HepG2 (cell line): ENCODE data around the gene TMCO4. TPM values are rescaled to one million over a fixed set of nuclear protein-coding genes. Genes with fewer than 3 reads are reported as not detected.

ENCODE experiments used
- CBX5 ChIP-seq: sonication (generic); formaldehyde crosslinking; IDR thresholded peaks from 2 replicates; pipeline ENCODE4 v1.4.0; 2020; ENCODE audit warnings: missing genetic modification reagents, borderline replicate concordance
- CHD2 ChIP-seq: IDR thresholded peaks from 2 replicates; pipeline ENCODE4 v1.6.1; 2011; ENCODE audit warnings: low read depth, low read length, improper control_type of control experiment
- GATAD2A ChIP-seq: IDR thresholded peaks from 2 replicates; pipeline ENCODE4 v1.6.1; 2016
- KDM1A ChIP-seq: IDR thresholded peaks from 2 replicates; pipeline ENCODE4 v1.6.1; 2016; ENCODE audit warnings: missing compliant biosample characterization
- NFATC3 ChIP-seq: sonication (generic); formaldehyde crosslinking; IDR thresholded peaks from 2 replicates; pipeline ENCODE4 v1.5.1; 2020; ENCODE audit warnings: mild to moderate bottlenecking, missing genetic modification reagents
- POLR2A ChIP-seq, 2 experiments: IDR thresholded peaks; 2 replicates each; pipeline ENCODE4 v1.6.1; 2011; ENCODE audit warnings: low read depth in 2 of 2, low read length in 2 of 2, mild to moderate bottlenecking in 1 of 2, moderate library complexity in 1 of 2; ENCODE audit not compliant: insufficient read depth in 1 of 2
- SMYD3 ChIP-seq: sonication (generic); formaldehyde crosslinking; IDR thresholded peaks from 2 replicates; pipeline ENCODE4 v1.8.1; 2023; ENCODE audit warnings: mild to moderate bottlenecking, missing genetic modification reagents
- SNAI1 ChIP-seq: sonication (generic); formaldehyde crosslinking; IDR thresholded peaks from 2 replicates; pipeline ENCODE4 v1.5.0; 2020; ENCODE audit warnings: mild to moderate bottlenecking, missing genetic modification reagents, borderline replicate concordance
- ZFP36L1 ChIP-seq: sonication (generic); formaldehyde crosslinking; IDR thresholded peaks from 2 replicates; pipeline ENCODE4 v1.8.0; 2022; ENCODE audit warnings: mild to moderate bottlenecking, missing genetic modification reagents, moderate library complexity
- ZNF468 ChIP-seq: sonication (generic); formaldehyde crosslinking; IDR thresholded peaks from 2 replicates; pipeline ENCODE4 v1.8.0; 2022; ENCODE audit warnings: mild to moderate bottlenecking, moderate library complexity, missing genetic modification reagents
- ZNF564 ChIP-seq: sonication (generic); formaldehyde crosslinking; IDR thresholded peaks from 2 replicates; pipeline ENCODE4 v1.8.1; 2023; ENCODE audit warnings: mild to moderate bottlenecking, missing genetic modification reagents
- ZNF850 ChIP-seq: sonication (generic); formaldehyde crosslinking; conservative IDR thresholded peaks from 2 replicates; pipeline ENCODE4 v1.9.0; 2021; ENCODE audit warnings: mild to moderate bottlenecking, missing genetic modification reagents
- polyA plus RNA-seq, 8 experiments: library from polyadenylated mRNA; depleted of rRNA in 3 of 8; stranded (reverse) in 7 of 8; unstranded in 1 of 8; fragments of >200 nt; fragmentation: Illumina TruSeq in 4 of 8; extraction: Trizol in 4 of 8; gene quantifications; 2 replicates each; pipeline versions ENCODE4 v1.2.1 to v1.2.3, GENCODE V29; 2011 to 2016; ENCODE audit warnings: low read depth in 4 of 8, missing spikeins in 1 of 8, mixed read lengths in 1 of 8; ENCODE audit not compliant: insufficient read depth in 1 of 8
- total RNA-seq, 5 experiments: library from RNA; depleted of rRNA; stranded (reverse); fragments of >200 nt; fragmentation: Illumina TruSeq; extraction: Trizol; gene quantifications; 2 replicates each; pipeline ENCODE4 v1.2.3, GENCODE V29; 2016; ENCODE audit warnings: low read depth in 1 of 5
- TF ChIP-seq, protein P1 (sequence below), 2 experiments: IDR thresholded peaks; 2 replicates each; pipeline ENCODE4 v1.6.1; 2011 to 2012; ENCODE audit warnings: low read length in 2 of 2, borderline replicate concordance in 1 of 2, low read depth in 1 of 2, mild to moderate bottlenecking in 1 of 2, moderate library complexity in 1 of 2
- TF ChIP-seq, protein P2 (sequence below): sonication (generic); formaldehyde crosslinking; IDR thresholded peaks from 2 replicates; pipeline ENCODE4 v1.4.0; 2020; ENCODE audit warnings: mild to moderate bottlenecking, missing genetic modification reagents
- TF ChIP-seq, protein P3 (sequence below): IDR thresholded peaks from 2 replicates; pipeline ENCODE4 v1.6.1; 2016; ENCODE audit warnings: mild to moderate bottlenecking, missing biosample characterization, missing genetic modification reagents
- TF ChIP-seq, protein P4 (sequence below): IDR thresholded peaks from 2 replicates; pipeline ENCODE4 v1.6.1; 2012; ENCODE audit warnings: inconsistent platforms
- TF ChIP-seq, protein P5 (sequence below): sonication (generic); formaldehyde crosslinking; IDR thresholded peaks from 2 replicates; pipeline ENCODE4 v1.4.0; 2020; ENCODE audit warnings: mild to moderate bottlenecking, missing genetic modification reagents
- TF ChIP-seq, protein P6 (sequence below): sonication (generic); formaldehyde crosslinking; IDR thresholded peaks from 2 replicates; pipeline ENCODE4 v1.5.0; 2020; ENCODE audit warnings: missing genetic modification reagents
- TF ChIP-seq, protein P7 (sequence below): sonication (generic); formaldehyde crosslinking; IDR thresholded peaks from 2 replicates; pipeline ENCODE4 v1.8.0; 2022; ENCODE audit warnings: mild to moderate bottlenecking, missing genetic modification reagents, moderate library complexity

TMCO4 gene
- total and polyA plus RNA-seq, 2 of the 13 experiments (the other 11 are each of a cell fraction or from before 2014, with no cell fraction given) = 2.1 to 4.1 TPM

DNA sequence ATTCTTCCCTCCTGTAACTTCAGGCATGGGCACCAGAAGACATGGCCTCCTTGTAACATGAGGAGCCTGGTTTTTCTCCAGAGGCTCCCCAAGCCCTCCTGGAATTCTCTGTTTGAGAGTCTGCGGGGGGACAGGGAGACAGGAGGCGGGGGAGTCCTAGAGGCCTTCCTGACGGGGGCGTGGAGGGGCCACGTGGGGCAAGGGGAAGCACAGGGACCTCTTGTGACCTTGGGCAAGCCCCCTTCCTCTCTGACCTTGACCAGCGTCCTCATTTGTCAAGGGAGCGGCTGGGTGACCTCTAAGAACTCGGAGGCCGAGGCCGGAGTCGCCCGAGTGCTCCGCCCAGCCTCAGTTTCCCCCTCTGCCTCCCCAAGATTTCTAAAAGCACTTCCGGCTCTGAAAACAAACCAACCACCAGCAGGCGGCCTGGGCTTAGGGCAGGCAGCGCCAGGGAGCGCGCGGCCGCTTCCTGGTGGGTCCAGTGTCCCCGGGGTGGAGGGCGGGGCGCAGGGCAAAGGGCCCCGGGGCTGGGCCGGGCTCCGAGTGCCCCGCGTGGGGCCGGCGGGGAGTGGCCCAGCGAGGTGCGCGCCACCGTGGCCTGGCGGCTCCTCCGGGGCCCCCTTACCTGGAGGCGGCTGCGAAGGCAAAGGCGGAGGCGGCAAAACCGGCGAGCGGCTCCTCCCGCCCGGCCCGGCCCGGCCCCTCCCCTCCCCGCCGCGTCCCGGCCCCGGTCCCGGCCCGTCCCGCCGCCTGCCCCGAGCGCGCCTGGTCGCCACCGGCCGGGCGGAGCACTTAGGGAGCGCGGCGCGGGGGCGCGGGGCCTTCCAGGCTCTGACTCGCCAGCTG is at the start of gene TMCO4 (continued):
- TF ChIP-seq, protein P1, sequence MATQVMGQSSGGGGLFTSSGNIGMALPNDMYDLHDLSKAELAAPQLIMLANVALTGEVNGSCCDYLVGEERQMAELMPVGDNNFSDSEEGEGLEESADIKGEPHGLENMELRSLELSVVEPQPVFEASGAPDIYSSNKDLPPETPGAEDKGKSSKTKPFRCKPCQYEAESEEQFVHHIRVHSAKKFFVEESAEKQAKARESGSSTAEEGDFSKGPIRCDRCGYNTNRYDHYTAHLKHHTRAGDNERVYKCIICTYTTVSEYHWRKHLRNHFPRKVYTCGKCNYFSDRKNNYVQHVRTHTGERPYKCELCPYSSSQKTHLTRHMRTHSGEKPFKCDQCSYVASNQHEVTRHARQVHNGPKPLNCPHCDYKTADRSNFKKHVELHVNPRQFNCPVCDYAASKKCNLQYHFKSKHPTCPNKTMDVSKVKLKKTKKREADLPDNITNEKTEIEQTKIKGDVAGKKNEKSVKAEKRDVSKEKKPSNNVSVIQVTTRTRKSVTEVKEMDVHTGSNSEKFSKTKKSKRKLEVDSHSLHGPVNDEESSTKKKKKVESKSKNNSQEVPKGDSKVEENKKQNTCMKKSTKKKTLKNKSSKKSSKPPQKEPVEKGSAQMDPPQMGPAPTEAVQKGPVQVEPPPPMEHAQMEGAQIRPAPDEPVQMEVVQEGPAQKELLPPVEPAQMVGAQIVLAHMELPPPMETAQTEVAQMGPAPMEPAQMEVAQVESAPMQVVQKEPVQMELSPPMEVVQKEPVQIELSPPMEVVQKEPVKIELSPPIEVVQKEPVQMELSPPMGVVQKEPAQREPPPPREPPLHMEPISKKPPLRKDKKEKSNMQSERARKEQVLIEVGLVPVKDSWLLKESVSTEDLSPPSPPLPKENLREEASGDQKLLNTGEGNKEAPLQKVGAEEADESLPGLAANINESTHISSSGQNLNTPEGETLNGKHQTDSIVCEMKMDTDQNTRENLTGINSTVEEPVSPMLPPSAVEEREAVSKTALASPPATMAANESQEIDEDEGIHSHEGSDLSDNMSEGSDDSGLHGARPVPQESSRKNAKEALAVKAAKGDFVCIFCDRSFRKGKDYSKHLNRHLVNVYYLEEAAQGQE (IDR thresholded peaks at IDR 0.05; ENCODE audit: borderline replicate concordance in 1 of 2, low read depth in 1 of 2, low read length in 2 of 2) = no peak
- TF ChIP-seq, protein P2, sequence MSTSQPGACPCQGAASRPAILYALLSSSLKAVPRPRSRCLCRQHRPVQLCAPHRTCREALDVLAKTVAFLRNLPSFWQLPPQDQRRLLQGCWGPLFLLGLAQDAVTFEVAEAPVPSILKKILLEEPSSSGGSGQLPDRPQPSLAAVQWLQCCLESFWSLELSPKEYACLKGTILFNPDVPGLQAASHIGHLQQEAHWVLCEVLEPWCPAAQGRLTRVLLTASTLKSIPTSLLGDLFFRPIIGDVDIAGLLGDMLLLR (CRISPR knock-in tag) = peak; percentile 50; the same call in 1 of the 2 replicates
- TF ChIP-seq, protein P3, sequence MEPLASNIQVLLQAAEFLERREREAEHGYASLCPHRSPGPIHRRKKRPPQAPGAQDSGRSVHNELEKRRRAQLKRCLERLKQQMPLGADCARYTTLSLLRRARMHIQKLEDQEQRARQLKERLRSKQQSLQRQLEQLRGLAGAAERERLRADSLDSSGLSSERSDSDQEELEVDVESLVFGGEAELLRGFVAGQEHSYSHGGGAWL (CRISPR knock-in tag) = no peak
- no peak for TF ChIP-seq NFATC3 (CRISPR knock-in tag)
- TF ChIP-seq GATAD2A = 0 out of 2 replicates have a peak, but pooled peaks have one; percentile 7
- no peak for TF ChIP-seq ZFP36L1 (CRISPR knock-in tag)
- TF ChIP-seq, protein P4, sequence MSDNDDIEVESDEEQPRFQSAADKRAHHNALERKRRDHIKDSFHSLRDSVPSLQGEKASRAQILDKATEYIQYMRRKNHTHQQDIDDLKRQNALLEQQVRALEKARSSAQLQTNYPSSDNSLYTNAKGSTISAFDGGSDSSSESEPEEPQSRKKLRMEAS = no peak
- TF ChIP-seq ZNF468 (CRISPR knock-in tag) = no peak
- TF ChIP-seq CBX5 (CRISPR knock-in tag) = no peak
- no peak for TF ChIP-seq SMYD3 (CRISPR knock-in tag)
- no peak for TF ChIP-seq SNAI1
- no peak for TF ChIP-seq ZNF850 (CRISPR knock-in tag)
- TF ChIP-seq CHD2 = no peak
- TF ChIP-seq, protein P5, sequence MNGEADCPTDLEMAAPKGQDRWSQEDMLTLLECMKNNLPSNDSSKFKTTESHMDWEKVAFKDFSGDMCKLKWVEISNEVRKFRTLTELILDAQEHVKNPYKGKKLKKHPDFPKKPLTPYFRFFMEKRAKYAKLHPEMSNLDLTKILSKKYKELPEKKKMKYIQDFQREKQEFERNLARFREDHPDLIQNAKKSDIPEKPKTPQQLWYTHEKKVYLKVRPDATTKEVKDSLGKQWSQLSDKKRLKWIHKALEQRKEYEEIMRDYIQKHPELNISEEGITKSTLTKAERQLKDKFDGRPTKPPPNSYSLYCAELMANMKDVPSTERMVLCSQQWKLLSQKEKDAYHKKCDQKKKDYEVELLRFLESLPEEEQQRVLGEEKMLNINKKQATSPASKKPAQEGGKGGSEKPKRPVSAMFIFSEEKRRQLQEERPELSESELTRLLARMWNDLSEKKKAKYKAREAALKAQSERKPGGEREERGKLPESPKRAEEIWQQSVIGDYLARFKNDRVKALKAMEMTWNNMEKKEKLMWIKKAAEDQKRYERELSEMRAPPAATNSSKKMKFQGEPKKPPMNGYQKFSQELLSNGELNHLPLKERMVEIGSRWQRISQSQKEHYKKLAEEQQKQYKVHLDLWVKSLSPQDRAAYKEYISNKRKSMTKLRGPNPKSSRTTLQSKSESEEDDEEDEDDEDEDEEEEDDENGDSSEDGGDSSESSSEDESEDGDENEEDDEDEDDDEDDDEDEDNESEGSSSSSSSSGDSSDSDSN (CRISPR knock-in tag) = no peak; the same call in 1 of the 2 replicates
- TF ChIP-seq KDM1A = no peak
- TF ChIP-seq, protein P6, sequence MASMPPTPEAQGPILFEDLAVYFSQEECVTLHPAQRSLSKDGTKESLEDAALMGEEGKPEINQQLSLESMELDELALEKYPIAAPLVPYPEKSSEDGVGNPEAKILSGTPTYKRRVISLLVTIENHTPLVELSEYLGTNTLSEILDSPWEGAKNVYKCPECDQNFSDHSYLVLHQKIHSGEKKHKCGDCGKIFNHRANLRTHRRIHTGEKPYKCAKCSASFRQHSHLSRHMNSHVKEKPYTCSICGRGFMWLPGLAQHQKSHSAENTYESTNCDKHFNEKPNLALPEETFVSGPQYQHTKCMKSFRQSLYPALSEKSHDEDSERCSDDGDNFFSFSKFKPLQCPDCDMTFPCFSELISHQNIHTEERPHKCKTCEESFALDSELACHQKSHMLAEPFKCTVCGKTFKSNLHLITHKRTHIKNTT (CRISPR knock-in tag) = no peak
- no peak for TF ChIP-seq ZNF564 (CRISPR knock-in tag)
- TF ChIP-seq, protein P7, sequence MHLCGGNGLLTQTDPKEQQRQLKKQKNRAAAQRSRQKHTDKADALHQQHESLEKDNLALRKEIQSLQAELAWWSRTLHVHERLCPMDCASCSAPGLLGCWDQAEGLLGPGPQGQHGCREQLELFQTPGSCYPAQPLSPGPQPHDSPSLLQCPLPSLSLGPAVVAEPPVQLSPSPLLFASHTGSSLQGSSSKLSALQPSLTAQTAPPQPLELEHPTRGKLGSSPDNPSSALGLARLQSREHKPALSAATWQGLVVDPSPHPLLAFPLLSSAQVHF (CRISPR knock-in tag) = no peak
- TF ChIP-seq POLR2A (IDR thresholded peaks at IDR 0.05; ENCODE audit: insufficient read depth in 1 of 2, low read depth in 2 of 2, low read length in 2 of 2) = peak; percentile 27 to 50; a peak in 2 of 4 replicates
